GM19238 (cell line): ENCODE measurements around the gene GREB1.

Experiments
- DNase-seq: peaks from one replicate; pipeline ENCODE4 v3.0.0; 2011; ENCODE audit warnings: low spot score; ENCODE audit not compliant: insufficient read length

Gene GREB1

DNA sequence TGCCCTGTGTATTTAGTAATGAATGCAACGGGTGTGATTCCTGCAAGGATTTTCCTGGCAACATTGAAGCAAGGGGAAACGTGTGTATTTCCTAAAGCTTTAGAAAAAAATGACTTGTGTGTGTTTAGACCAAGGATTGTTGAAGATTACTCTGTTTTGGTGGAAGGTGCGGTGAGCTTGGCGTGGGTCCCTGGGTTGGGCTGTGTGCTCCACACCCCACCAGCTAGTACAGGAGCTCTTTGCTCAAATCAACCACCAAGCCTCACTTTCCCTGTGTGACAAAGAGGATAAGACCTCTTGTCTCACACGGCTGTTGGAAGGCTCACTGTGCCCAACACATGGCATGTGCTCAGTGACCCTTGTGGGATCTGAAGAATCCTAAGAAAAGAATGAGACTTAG, 21.4 kb upstream of the GREB1 start:
- no peak for DNase-seq

DNA sequence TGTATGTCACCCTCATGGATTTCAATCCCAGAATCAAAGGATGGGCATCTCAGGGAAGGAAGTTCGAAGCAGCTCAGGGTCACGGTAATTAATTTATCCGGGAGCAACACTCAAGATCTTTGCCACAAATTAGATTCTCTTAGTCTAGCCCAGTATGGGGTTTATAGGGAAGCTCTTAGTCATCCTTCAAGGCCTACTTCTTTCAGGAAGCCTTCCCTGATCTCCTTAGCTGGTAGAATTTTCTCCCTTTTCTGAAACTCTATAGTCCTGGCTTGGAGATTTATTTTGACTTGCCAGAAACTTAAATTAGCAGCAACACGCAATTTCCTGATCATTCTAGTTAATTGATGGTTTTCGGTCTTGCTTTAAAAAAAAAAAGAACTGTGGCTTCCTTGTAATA, 20.5 kb upstream of the GREB1 start:
- no peak for DNase-seq

- DNase-seq, result no peak
Measured at GRCh38 chr2:11514081-11514730, 19.6 kb upstream of the GREB1 start.

DNA sequence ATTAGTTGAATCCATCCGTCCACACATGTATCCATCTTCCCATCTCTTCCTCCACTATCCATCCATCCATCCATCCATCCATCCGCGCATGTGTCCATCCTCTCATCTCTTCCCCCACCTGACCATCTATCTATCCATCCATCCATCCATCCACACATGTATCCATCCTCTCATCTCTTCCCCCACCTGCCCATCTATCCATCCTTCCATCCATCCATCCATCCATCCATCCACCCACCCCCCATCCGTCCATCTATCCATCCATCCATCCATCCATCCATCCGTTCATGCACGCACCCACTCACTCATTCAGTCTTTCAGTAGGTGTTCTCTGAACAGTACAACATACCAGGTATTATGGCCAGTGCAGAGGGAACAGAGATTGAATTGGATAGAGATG, 18.9 kb upstream of the GREB1 start:
- DNase-seq, result no peak

- DNase-seq, result no peak
Measured at GRCh38 chr2:11515490-11515981, 18.3 kb upstream of the GREB1 start.

DNA sequence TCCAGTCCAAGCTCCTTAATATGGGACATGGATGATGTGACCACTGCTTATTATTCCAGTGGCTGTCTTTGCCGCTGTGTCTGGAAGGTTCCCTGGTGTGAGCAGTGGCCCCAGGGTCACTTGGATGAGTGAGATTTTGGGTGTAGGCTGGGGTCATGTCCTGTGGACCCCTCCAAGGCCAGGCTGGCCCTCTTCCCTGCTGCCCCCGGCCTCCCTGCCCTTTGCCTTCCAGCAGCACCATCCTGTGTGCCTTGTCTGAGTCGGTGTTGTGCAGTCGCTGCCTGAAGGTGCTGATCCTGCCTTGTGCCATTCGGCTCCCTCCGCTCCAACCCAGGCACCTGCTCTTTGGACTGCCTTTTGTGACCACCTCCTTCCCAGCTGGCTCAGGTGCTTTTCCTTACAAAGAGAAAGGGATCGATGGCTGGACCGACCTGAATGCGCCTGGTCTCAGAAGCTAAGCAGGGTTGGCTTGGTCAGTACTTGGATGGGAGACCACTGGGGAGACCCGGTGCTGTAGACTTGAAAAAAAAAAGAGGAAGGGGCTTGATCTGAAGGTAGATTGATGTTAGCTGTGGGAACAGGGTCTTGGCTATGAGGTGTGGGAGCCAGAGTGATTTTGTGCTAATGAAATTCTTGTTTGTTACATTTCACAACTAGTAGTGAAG, 16.7 kb upstream of the GREB1 start:
- no peak for DNase-seq

GRCh38 chr2:11517906-11518305, 15.9 kb upstream of the GREB1 start:
- no peak for DNase-seq

DNA sequence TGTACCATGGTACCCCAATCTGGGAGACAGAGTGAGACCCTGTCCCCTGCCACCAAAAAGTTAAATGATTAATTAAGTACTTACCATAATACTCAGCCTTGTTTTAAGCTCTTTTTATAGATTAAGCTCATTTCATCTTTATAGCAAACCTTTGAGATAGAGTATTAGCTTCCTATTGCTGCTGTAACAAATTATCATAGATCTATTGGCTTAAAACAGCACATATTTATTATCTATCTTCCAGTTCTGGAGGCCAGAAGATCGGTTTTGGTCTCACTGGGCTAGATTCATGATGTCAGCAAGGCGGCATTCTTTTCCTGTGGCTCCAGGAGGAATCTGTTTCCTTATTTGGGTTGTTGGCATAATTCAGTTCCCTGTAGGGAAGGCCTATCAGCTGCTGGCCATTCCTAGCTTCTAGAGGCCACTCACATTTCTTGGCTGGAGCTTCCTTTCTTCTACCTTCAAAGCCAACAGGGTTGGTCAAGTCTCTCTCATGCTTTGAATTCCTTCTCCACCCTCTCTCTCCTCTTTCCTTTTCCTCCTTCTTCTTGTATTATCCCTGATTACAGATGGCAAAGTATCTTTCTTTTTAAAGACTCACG, 13.7 kb upstream of the GREB1 start:
- DNase-seq, result no peak

GRCh38 chr2:11521775-11522174, 12.1 kb upstream of the GREB1 start:
- DNase-seq, result no peak

DNA sequence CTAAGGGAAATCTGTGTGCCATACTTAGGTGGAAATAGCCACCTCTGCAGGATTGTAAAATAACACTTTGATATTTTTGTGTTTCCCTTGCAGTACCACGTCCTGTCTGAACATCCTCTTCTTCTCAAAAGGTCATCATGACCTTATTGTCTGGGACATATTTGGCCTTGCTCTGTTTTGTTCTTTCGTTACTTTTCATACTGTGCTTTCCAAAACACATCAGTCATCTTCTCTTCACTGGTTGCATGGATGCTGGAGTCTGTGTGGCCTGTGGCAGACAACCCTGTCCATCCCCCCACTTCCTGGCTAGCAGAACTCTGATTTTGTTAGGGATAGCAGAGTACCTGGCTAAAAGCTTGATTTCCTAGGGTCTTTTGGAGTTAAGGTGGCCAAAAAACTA, 9.4 kb upstream of the GREB1 start:
- DNase-seq, result no peak

- DNase-seq, result no peak
Measured at GRCh38 chr2:11525762-11526161, 8.1 kb upstream of the GREB1 start.

DNA sequence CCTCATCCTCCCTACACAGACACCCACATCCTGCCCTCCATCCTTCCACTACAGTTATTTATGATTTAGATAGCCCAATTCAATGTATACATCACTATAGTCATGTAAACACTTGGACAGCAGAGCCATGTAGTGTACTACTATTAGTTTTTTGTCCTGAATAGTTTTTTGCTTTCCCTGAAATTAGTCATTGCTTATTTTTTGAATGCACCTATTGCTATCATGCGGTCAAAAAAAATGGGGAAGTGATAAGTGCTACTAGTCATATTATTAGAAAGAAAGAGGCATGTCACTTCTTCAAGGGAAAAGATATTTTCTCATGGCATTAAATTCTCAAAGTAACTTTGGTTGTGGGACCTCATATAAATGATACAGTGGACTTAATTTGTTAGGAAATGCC, 6.8 kb upstream of the GREB1 start:
- DNase-seq, result no peak

- DNase-seq, result no peak
Measured at GRCh38 chr2:11528228-11528627, 5.6 kb upstream of the GREB1 start.

GRCh38 chr2:11530864-11531465, 2.9 kb upstream of the GREB1 start:
- no peak for DNase-seq

GRCh38 chr2:11532416-11533055, 1.3 kb upstream of the GREB1 start:
- DNase-seq, result no peak

DNA sequence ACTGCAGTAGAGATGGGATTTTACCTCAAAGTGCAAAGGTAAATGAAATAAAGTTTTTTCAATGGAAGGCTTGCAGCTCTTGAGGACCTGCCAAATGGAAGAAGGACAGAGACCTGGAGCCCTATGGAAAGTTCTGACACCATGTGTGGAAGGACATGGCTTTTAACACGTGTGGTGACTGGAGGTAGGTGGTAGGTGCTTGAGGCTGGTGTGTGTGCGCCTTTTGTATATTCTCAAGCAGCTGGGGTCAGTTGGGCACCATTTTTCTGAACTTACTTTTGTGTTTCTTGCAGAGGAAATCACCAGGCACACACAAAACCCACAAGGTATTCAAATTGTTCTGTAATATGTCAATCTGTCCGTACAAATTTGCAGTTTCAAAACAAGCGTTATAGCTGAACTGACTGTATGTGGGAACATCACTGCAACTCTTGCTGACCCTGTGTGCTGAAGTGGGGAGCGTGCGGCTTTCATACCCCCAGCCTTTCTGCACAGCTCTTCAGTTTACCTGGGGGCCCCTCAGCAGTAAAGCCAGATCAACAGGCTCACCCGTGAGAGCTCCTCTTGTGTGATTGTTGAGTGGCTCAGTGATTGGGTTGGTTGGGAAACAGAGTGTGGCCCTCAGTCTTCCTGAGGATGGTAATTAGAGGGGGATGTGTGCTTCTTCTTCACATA, 363 bp downstream of the GREB1 start:
- no peak for DNase-seq

GRCh38 chr2:11534746-11535484, 1.1 kb downstream of the GREB1 start:
- no peak for DNase-seq

GRCh38 chr2:11535899-11536344, 2.1 kb downstream of the GREB1 start:
- DNase-seq, result no peak

DNA sequence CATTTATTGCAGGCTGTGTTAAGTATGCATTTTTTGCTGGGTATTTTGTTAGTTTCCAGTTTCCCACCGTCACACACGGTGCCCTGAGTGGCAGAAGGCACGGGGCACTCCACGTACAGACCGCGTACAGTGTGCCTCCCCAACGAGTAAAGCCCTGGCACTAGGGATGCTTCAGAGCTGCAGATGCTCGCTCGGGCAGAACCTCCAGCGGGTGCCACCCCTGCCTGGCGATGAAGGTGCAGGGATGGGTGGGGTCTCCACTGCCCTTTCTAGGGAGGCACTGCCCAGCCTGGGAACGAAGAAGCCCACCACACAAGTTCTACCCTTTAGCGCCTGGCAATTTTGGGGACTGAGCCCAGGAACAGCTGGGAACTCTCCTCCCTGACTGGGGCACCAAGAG, 4.1 kb downstream of the GREB1 start:
- DNase-seq, result no peak

DNA sequence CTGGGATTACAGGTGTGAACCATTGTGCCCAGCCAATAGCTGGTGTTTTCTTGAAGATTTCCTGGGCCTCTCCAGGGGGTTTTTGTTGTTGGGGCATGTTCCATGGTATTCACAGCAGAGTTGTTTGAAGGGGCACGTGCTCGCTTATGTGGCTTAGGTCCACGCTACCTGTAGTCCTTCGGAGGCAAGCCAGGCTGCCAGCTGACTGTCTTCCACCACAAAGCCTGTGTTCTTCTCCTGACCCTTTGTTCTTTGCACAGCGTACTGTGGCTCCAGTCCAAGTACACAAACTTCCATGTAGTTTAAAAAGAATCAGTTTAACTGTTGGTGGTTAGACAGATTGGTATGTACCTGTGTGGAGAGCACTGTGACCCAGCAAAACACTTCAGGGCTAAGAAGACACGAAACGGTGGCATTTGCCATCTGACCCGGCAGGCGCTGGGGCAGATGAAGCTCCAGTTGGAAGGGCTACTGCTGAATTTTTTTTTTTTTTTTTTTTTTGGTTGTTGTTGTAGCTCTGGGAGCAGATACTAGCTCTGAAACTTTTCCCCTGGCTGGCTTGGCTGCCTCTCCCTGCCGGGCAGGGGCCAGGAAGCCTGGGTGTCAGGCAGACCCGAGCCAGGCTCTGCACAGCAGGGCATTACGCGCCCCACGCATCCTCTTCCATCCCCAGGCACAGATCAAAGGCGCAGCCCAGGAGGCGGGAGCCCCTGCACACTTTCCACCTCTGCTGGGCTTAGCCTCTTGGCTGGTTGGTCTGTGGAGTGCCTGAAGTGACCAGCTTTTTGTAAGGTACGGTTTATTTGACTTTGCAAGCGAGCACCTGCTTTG, 5.7 kb downstream of the GREB1 start:
- DNase-seq, result no peak
